Measurements from ENCODE around the gene MPC1.

Gene MPC1

DNA sequence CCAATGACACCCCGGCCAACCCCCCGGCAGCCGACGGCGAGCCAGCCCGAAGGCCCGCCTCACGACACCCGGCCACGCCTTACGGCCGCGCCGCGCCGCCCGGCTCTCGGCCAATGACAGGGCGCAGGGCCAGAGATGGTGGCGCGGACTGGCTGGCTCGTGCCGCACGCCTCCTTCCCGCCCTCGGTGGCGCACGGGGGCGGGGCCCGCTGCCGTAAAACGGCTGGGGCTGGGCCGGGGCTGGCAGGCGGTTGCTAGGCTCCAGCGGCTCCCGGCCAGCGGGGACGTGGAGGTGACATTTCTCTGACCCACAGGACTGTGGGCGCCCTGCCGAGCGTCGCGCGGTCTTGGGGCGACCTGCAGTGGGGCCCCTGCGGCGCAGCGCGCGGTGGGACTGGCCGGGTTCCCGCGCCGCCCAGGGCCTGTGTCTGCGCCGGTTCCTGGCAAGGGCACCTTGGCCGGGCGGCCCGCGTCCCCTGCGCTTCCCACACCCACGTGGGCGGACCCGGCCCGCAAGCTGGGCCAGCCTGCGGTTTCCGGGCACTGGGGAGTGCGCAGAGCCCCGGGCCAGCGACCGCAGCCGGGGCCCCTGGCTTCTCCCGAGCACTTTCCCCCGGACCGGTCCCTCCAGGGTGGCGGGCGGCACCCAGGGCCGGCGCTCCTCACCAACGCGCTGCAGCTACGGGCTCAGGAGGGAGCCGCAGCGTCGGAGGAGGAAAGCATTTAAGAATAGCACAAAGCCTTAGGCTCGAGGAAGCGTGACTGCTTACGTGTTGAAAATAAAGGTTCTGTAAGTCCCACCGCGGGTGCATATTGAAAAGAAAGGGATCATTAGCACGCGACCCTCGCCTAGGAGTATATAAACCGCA is at the start of gene MPC1:
Gene MPC1 (minus strand): TSS at position 8 of the 869 bp plus-strand sequence. CDS start 64 bp downstream, outside the sequence.
- DNase-seq = peak; percentile 99

DNA sequence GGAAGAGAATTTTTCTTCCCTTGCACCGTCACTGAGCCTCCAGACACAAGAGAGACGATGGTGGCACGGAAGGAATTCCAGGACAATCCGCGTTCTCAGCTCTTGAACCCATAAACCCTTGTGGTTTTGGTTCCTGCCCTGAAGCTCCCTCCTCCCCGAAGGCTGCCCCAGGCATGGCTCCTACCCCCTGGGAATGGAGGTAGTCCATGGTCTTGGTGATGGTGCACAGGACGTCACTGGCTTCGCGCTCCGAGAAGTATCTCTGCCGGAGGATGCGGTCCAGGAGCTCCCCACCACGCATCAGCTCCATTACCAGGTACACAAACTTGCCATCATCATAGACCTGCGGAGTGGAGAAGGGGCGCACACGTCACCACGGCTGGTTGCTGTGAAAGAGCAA is 47.5 kb upstream of the MPC1 start:
- DNase-seq = no peak

DNA sequence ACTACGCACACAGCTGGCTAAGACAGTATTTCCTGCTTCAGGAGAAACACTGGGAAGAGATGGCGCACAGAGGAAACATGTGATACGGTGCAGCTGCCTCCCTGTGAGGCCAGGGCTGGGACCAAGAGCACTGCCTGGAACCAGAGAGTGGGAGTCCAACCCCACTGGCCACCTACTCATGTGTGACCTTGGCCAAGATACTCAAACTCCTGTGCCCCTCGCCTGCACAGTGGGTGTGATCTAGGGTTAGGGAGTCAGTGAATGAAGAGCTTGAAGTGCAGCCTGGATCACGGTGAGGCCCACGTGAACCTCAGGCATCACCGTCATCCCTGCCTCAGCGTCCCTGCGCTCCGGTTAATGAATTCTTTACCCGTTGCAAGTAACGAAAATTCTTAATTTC is 41.7 kb upstream of the MPC1 start:
- DNase-seq = no peak

DNA sequence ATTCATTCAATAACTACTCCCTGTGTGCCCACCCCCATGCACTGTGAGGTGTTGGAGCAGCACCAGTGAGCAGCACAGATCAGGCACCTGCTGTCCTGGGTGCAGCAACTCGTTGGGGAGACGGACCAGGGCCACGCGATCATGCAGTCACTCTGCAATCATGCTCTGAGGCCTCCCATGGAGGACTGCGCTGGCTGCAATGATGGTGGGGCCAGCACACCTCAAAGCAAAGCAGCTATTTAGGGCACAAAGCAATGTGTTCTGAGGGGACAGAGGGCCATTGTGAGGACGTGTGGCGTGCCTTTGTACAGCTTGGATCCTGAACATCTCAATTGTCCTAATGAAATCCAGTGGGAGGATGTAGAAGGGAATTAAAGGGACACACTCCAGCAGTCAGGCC is 41.0 kb upstream of the MPC1 start:
- DNase-seq = no peak

DNA sequence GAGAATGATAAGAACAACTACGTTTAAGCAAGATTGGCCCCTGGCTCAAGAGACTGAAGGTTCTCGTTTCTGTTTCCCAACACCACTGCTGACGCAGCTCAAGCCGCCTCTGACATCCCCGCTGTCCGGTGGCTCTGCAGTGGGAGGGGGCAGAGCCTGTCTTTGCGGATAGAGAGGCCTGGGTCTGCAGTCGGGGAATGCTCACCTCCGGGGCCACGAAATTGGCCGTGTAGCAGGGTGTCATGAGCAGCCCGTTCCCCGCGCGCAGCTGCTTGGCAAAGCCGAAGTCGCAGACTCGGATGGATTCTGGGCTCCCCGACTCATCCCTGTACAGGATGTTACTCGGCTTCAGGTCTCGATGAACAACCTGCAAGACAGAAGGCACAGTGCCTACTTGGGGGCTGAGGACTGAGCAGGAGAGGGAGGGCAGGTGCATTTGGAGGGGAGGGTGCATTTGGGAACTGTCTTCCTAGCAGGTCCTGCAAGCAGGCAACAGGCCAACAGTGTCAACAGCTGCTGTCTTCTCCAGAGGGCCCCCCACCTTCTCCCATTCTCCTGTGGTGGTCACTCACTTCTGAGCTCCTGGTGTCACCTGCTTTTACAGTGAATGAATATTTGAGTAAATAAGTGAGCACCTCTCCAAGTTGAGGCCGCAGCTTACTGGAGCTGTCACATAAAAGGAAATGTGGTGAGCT is 40.5 kb upstream of the MPC1 start:
- no peak for DNase-seq

DNA sequence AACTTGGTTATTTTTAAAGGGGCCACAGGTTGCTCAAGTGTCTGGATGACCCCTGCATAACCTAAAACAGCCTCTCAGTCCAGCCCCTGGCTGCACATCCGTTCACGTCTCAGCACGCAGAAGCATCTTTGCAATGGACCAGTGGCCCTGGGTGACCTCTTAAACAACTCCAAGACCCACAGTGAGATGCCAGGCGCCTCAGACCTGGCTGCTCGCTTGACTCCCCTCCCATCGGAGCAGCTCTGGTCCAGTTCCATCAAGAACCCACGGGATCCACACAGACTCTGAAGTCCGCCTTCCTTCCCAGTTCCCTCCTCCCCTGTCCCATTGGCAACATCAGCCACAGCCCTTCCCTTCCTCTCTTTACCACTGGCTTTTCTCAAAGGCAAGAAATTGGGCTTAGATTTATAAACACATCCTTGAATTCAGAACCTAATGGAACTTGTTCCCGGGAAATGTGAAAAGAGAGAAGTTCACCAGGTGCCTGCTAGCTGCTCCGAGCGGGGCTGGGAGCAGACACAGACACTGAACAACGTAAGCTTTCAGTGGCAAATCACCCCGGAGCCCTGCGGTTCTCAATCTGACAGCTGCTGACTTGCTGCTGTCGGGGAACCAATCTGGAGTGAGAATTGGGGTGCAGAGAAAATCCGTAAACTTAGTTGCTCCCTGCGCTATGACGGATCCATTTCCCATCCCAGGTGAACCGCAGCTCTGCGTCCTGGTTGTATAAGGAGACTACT is 39.6 kb upstream of the MPC1 start:
- DNase-seq = no peak

DNA sequence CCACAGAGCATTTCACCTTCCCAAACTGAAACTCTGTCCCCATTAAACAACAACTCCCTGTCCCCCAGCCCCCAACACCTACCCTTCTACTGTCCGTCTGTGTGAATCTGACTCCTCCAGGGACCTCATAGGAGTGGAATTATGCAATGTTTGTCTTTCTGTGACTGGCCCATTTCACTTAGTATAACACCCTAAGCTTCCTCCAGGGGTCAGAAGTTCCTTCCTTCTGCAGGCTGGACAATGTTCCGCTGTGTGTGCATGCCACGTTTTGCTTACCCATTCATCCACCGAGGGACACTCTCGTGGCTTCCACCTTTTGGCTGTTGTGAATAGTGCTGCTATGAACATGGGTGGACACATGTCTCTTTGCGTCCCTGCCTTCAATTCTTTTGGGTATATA is 37.6 kb upstream of the MPC1 start:
- no peak for DNase-seq

DNA sequence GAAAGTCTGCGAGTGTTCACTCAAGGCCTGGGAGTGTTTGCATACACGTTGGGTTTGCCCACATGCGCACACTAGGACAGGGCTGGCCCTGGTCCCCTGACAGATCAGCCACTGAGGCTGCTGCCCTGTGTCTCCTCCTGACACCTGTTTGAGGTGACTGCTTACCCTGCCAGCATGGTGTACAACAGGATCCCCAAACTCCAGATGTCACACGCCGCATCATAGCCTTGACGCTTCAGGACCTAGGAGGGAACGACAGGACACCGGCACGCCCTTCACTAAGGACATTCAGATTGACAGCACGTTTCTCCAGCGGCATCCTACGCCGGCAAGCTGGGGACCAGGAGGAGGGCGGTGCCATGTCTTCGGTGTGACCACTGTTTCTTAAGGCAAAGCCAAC is 37.0 kb upstream of the MPC1 start:
- no peak for DNase-seq

DNA sequence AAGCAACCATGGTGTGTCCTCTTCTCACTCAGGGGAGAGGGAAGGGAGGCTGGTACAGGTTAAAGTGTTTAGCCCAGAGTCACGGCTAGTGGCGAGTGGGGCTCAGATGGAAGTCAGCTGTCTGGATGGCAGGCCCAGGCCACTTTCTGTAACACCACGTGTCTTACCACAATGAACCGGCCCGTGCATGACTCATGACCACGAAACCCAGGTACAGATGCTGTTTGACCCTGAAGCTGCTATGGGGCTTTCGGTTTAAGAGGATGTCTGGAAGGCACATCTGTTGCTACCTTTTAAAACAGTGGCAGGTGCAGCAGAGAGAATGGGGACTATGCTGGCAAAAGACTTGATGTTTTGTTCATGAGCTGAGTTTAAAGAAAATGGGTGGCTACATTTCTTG is 36.5 kb upstream of the MPC1 start:
- DNase-seq = no peak

DNA sequence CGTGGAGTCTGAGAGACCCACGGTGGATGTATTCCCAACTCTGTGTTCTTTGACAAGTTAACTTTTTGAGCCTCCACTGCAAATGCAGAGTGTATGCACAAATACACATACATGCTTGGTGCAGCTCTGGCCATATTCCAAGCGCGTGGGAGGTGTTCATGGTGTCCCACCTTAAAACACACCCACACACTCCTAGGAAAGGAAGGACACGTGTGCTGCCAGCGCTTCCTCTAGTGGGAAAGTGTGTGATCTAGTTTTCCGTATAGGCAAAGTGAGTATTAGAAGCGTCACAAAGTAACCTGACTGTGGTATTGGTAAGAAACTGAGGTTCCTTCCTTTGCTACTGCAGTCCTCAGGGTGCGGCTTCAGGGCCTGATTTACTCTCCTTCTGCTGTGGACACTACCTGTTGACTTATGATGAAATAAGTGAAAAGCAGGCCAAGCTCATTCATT is 36.0 kb upstream of the MPC1 start:
- no peak for DNase-seq

DNA sequence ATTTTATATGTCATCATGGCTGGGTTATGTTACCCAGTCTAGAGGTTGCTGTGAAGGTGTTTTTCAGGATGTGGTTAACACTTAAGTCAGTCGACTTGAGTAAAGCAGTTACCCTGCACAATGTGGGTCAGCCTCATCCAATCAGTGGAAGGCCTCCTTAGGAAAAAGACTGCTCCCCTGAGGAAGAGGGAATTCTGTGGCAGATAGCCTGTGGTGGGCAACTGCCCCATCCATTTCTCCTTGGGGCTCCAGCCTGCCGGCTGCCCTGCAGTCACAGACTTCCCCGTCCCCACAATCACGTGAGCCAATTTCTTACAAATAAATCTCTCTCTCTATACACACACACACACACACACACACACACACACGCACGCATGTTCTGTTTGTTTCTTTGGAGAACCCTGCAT is 34.5 kb upstream of the MPC1 start:
- DNase-seq = no peak

DNA sequence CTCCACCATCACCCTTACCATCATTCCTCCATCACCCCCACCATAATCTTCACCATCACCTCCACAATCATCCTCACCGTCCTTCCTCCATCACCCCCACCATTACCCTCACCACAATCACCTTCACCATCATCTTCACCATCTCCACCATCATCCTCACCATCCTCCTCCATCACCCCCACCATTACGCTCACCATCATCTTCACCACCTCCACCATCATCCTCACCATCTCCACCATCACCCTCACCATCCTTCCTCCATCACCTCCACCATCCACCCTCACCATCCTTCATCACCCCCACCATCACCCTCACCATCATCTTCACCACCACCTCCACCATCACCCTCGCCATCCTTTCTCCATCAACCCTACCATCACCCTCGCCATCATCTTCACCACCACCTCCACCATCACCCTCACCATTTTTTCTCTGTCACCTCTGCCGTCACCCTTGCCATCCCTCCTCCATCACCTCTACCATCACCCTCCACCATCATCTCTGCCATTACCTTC is 33.1 kb upstream of the MPC1 start:
- no peak for DNase-seq

DNA sequence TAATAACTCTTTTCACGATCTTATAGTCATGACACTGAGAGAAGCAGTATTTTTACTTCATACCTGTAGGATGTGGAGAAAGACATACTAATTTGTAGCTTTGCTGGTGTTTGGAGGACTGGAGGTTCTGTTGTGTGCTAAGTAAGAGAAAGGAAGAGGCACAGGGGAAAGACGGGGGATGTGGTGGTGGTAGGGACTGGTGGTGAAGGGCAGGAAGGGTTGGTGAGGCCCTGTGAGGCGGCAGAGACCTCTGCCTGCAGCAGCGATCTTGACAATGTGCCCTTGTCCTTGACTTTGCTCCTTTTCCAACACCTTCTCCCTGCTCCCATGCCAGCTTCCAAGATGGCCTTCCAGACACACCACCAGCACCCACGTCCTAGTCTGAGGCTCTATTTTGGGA is 32.6 kb upstream of the MPC1 start:
- DNase-seq = no peak

DNA sequence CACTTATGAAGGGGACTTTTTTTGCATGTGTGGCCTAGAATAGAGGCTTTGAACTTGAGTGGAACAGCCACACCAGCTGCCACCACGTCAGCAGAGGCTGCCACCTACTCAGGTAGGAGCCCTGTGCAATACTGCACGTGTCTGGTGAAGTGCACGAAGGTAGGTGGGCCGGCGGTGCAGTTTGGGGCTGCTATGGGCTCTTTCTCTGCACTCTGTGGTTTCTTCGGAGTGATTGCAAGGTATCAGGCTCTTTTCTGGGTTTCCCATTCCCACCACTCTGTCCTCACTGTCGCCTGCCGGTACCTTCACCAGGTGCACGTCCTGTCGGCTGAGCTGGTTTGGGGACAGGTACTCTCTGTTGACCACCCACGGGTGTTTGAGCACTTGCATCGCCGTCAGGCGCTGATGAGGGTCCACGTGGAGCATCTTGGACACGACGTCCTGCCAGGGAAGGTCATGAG is 30.8 kb upstream of the MPC1 start:
- no peak for DNase-seq

DNA sequence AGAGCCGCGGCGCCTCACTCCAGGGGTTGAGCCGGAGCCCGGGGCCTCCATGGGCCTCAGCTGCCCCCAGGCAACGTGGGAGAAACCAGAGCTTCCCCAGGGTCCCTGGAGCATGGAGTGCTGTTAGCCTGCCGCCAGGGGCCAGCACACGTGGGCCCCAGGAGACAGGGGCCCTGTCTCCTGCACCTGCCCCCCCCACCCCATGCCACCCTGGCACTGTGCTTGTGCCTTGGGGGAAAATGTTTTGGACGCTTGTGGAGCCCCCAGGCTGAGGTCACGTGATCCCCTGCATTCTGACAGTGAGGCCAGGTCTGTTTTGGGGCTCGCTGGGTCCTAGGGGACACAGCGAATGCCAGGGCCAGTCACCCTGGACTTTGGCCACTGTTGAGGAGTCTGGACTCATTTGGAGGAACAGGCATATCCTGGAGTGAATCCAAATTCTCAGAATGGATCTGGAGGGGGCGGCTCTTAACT is 30.2 kb upstream of the MPC1 start:
- no peak for DNase-seq

DNA sequence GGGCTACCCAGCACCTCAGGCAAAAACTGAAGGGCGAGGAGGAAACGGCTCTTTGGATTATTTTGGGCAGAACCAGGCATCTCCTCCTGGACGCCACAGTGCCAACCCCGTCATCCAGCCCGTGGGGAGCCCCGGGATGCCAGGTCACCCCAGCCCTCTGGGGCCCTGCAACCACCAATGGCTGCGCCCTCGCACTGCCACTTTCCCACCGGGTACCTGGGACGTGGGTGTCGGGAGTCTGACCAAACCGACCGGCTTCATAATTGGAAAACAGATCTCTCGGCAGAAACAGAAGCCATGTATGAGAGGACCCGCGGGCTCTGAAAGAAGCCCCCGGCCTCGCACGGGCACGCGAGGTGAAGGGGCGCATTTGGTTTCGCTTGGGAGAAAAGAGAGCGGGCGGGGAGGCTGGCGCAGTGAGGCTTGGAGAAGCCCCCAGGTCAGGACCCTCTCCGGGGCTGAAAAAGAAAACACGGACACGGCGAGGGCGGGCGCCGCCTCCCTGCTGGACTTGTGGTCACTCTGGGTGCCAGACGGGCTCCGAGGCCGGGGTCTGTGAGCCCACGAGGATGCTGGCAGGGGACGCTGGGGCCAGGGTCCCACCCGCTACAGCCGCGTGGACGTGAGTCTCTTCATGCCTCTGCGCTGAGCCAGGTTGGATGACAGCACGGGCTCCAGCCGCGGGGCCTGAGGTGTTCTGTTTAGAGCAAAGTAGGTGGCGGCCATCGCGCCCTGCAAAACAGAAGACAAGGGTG is 29.6 kb upstream of the MPC1 start:
- DNase-seq = no peak

DNA sequence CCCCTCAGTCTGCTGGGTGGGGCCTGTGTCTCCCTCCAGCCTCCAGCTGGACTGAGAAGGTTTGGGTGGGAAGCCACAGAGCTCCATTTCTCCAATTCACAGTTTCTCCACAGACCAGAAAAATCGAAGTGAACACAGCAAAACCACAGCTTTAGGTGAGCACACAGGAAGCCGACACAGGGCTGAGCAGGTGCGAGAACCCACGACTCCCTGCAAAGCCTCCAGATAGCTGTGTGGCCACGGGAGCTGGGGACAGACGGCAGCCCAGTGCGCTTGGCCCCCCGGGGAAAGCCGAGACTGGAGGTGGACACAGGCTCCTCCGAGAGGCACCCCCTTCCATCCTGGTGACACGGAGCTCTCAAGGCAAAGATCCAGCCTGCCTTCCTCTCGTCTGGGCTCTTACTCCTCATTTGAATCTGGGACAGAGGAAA is 29.0 kb upstream of the MPC1 start:
- no peak for DNase-seq

DNA sequence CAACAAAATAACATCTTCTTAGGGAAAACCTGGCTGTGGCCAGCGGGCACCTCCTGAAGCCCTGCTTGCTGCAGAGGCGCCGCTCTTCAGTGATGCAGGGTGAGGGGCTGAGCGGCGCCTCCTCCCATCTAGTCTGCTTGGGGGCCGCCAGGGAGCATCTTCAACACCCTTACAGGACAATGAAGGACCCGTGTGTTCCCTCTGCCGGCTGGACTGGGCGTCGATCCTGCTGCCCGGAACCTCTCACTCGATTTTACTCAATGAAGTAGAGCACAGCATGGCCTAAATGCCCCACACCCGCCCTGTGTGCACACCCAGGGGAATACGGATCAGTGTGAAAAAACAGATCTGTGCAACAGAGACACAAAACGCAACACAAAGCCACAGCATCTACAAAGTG is 28.5 kb upstream of the MPC1 start:
- DNase-seq = no peak

DNA sequence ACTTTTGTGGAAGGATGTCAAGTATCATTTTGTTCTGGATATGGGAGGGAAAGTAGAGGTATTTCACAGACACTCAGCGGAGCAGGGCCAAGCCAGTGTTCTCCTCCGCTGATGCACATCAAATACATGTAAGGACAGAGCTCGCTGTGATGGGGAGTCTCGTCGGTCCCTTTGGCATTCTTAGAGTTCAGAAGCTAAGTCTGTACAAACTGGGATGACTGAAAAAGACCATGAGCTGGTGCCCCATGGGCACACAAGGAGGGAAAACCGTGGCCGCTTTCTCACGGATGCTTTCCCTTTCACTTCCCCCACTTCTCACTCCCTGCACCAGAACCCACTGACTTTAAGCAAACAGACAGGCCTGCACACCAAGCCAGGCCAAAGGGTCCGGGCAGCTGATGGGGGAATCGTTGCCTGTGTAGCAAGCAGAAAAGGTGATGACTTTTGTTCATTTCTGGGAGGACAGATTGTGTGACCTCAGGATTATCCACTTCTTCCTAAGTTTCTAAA is 27.7 kb upstream of the MPC1 start:
- no peak for DNase-seq

DNA sequence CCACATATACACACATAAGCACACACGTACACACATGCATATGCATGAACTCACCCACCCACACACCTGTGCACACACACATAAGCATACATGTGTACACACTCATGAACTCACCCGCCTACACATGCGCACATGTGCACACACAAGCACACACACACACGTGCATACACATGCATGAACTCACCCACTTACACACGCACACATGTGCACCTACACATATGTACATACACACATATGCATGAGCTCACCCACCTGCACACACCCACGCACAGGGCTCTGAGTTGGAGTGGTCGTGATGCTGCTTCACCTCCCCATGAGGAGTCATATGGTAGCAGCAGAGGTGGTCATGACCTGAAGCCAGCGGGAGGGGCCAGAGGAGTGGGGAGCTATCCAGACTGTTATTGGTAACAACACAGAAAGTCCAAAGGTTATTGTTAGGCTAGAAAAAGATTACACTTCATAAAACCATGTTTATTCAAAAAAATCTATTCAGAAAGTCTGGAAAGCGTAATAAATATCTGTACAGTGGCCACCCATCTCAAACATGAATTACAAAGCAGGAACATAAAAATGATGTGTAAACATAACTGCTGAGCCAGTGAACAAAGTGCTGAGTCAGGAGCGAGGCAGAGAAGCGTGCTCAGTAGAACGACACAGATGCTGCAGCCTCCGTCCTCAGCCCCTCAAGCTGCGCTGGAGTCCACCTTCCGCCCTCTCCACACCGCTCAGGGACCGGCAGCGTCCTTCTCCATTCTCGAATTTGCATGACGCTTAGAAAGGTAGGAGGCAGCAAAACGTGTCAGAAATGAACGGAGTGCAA is 26.4 kb upstream of the MPC1 start:
- DNase-seq = no peak

DNA sequence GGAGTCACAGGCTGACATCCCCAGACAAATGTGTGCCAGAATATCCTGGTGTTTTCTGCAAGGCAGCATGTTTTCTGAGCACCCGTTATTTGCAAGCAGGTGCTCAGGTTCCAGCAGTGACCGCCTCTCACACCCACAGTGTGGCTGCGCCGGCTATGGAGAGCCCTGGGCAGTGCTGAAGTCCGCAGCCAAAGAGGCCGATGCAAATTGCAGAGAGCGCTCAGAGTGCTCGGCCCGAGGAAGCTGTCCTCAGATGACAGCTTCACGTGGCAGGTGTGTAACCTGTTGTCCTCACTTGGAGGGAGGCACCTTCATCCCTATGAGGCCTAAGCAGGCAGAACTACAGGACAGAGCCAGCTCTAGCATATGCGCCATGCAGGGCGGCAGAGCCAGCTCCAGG is 23.5 kb upstream of the MPC1 start:
- DNase-seq = no peak

All from NCI-H1105 (cell line).